Measurements from ENCODE around the gene ALDH1L1. TPM values are rescaled to one million over a fixed set of nuclear protein-coding genes. Genes with fewer than 3 reads are reported as not detected.

The ALDH1L1 gene
- total RNA-seq, 2 donors from 2014 or later: 0.18 to 0.34 TPM

DNA sequence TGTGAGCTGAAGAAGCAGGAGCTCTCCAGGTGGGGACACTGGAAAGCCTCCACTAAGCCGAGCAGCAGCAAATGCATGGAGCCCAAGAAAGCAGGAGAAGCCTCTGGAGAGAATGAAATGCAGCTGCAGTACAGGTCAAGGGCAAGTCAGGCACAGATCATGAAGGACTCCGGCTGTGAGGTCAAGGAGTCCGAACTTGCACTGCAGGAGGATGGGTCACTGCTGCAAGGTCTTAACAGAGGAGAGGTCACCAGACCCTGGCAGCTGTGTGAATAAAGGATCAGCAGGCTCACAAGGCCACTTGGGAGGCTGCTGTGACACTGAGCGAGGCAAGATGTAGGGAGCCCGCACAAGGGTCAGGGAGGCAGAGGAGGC lies 71.7 kb downstream of the ALDH1L1 start:
- H3K9me3 Mint-ChIP-seq: no peaks in the 10 kb centered on the region
- H3K36me3 Mint-ChIP-seq: no peaks in the 10 kb centered on the region
- ATAC-seq: no peak
- H3K27ac Mint-ChIP-seq: no peak overlapping the region
- no peak for DNase-seq (ENCODE audit: low spot score in 2 of 2)

DNA sequence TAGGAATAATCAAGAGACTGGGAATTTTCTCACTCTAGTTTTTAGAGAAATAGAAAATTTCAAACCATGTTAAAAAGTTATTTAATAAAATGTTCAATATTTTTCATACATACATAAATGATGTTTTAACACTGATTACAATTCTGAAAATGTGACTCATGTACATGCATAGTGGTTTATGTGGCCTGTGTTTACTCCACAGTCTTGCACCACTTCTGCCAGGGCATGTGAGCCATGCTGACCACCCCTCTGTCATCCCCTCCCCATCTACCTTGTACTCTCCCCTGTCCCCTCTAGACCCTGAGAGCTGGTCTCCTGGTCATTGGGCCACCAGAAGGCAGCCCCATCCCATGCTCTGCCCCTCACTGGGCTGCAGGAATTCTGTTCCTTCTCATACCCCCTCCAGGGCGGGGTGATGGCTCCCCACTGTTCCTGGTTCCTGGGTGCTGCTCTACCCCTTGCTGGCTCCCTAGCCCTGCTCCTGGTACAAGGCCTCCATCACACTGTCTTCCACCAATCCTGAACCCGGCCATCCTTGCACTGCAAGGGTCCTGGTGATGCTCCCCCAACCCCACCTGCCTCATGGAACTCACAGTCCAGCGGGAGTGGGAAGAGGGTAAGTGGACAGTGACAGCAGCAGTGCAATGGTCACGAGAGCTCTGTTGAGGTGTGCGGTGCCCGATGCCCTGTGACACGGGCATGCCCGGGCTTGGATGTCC lies 72.3 kb downstream of the ALDH1L1 start:
- Mint-ChIP-seq H3K27ac (peak overlapping the region in 1 of 2 donors; percentile 47), H3K36me3 (no peaks in the 10 kb centered on the region), H3K9me3 (no peaks in the 10 kb centered on the region)
- peak in 1 of 2 donors; percentile 47 for ATAC-seq
- DNase-seq (ENCODE audit: low spot score in 2 of 2): peak in 1 of 2 donors; percentile 35

DNA sequence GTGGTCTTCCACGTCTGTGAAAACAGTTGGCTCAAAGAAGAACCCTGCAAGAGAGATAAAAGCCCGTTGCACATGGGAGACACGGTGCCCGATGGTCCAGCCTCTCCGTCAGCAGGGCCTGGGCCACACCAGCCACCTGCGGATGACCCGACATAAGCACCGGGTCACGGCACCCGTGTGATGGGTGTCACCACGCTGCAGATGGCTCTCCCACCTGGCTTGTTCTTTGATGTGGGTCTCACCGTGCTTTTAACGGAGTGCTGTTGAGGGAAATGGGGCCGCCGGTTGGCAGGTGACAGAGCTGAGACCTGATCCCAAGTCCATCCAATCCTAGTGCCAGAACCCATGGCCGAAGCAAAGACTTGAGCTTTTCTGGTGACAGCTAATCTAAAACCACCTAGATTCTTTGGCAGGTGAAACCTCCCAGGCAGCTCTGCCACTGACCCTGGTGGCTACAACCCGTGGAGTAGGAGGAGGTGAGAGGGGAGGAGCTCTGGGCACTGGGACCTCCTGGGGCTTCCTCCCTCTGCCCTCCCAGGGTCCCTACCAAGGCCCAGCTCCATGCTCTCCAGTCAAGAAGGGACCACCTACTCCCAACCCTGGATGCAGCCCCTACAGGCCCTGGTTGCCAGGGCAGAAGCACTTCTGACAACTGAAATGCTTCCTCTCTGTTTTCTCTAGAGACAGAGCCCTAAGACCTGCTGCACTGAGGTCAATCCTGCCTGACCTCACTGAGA lies 73.0 kb downstream of the ALDH1L1 start:
- Mint-ChIP-seq H3K36me3 (no peaks in the 10 kb centered on the region), H3K9me3 (no peaks in the 10 kb centered on the region), H3K27ac (no peak overlapping the region)
- no peak for ATAC-seq
- no peak for DNase-seq (ENCODE audit: low spot score in 2 of 2)

DNA sequence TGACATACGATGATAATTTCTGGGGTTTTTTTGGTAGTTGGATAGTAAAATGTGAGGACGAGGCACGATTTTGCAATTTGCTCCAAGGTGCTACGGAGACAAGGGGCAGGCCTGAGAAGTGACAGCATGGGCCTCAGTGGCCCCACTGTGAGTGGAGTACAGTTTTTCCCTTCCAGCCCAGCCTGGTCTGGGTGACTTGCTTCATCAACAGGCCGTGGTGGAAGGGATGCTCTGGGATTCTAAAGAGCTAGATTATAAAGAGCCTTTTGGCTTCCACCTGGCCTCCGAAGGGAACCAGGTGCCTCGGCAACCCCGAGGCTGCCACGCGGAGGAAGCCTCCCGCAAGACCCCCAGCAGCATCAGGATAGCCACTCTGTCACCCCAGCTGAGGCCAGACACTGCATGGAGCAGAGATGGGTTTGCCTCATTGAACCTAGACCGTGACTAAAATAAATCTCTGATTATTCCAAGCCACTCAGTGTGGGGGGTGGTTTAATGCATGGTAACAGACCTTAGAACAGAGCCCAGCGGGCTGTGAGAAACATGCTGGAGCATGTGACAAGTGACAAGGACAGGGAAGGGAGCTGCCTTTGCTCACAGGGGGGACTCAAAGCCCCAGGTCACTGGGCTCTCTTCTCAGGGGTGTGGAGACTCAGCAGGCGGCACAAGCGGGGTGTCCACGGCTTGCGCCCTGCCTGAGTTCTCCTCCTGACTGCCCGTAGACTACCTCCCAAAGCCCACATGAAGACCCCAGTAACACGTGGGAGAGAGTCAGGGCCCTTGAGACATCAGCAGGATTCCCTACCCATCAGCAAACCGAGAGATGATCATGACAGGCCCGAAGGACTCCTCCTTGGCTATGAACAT lies 73.8 kb downstream of the ALDH1L1 start:
- no peak for ATAC-seq
- no peaks in the 10 kb centered on the region for H3K36me3 Mint-ChIP-seq
- no peak for DNase-seq (ENCODE audit: low spot score in 2 of 2)

DNA sequence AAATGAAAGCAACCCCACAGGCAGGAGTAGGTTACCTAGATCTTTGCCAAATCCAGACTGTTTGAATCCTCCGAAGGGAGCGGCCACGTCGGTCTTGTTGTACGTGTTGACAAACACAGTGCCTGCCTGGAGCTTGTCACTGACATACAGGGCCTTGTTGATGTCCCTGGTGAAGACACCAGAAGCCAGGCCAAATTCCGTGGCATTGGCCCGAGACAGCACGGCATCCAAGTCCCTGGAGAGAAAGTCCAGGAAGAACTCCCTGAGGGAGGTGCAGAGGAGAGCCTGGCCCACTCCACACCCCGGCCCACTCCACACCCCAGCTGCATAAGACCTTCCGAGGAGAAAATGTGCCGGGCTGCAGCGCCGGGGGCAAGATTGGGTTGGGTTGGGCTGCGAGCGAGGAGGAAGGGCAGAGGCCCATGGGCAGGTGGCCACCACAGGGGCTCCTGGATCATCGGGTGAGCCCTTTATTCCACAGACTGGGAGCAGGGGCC lies 74.6 kb downstream of the ALDH1L1 start:
- Mint-ChIP-seq H3K36me3 (no peaks in the 10 kb centered on the region), H3K27ac (no peak overlapping the region), H3K9me3 (no peaks in the 10 kb centered on the region)
- no peak for DNase-seq (ENCODE audit: low spot score in 2 of 2)
- no peak for ATAC-seq

More for the DNA sequence above, 73.8 kb downstream of the ALDH1L1 start:
- Mint-ChIP-seq H3K9me3 (no peaks in the 10 kb centered on the region), H3K27ac (no peak overlapping the region)

DNA sequence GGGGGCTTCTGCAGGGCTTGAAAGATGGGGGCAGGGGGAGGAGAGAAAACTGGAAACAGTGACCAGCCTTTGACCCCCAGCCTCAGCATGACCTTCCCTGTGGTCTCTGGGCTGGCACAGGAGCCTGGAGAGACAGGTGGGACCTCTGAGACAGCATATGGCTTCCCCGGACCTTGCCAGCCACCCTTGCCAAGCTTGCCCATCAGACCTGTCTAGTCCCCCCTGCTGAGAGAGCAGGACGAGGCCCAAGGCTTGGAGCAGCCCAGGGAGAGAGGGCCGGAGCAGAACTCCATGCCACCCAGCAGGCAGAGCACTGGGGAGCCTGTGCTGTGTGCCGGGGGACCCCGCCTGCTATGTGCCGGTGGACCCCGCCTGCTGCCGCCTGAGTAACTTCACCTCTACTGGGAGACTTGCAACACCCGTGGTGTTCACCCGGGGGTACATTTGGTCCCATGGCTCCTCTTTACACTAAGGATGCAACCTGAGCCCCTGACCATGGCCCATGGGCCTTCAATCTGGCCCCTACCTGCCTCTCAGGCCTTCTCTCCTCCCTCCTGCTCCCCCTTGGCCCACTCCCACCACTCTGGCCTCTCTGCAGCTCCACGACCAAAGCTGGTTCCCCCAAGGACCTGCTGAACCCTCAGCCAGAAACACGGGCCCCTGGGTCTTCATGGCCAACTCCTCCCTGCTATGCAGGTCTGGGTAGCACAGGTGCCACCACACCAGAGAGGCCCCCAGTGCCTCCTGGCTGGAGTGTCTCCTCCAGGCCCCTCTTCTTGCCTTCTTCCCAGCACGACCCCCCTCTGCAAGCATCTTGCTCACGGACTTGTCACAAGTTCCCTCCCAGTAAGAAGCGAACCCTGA lies 75.4 kb downstream of the ALDH1L1 start:
- H3K36me3 Mint-ChIP-seq: no peaks in the 10 kb centered on the region
- no peak overlapping the region for H3K27ac Mint-ChIP-seq
- ATAC-seq (no peak), DNase-seq (ENCODE audit: low spot score in 2 of 2) (no peak)
- no peaks in the 10 kb centered on the region for H3K9me3 Mint-ChIP-seq

DNA sequence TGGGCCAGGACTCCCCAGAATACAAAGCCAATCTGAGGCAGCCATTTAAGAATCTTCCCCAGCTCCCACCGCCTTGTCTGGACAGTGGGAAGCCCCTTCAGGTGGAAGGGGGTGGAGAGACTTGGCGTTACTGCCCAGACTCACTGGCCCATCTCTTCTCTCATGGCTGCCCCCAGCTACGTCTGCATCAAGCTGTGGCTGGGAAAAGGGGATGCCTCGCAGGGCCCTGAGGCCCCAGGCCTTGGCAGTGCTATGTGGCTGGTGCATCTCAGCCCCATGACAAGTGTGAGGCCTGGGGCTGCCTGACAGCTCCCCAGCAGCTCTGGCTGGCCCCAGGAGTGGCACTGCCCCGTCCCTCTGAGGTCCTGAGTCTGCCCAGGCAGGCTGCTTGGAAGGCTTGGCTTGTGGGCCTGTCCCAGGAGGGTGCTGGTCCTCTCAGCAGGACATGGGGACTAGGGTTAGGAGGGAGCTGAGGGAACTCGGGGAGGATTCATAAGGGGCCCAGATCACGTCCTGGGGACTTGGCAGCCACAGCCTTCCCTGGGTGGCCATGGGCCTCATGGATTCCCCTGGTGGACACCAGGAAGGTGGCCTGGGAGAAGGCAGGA lies 76.3 kb downstream of the ALDH1L1 start:
- ATAC-seq (no peak), DNase-seq (ENCODE audit: low spot score in 2 of 2) (no peak)
- H3K27ac Mint-ChIP-seq: no peak overlapping the region
- H3K9me3 Mint-ChIP-seq: no peaks in the 10 kb centered on the region
- H3K36me3 Mint-ChIP-seq: no peaks in the 10 kb centered on the region

DNA sequence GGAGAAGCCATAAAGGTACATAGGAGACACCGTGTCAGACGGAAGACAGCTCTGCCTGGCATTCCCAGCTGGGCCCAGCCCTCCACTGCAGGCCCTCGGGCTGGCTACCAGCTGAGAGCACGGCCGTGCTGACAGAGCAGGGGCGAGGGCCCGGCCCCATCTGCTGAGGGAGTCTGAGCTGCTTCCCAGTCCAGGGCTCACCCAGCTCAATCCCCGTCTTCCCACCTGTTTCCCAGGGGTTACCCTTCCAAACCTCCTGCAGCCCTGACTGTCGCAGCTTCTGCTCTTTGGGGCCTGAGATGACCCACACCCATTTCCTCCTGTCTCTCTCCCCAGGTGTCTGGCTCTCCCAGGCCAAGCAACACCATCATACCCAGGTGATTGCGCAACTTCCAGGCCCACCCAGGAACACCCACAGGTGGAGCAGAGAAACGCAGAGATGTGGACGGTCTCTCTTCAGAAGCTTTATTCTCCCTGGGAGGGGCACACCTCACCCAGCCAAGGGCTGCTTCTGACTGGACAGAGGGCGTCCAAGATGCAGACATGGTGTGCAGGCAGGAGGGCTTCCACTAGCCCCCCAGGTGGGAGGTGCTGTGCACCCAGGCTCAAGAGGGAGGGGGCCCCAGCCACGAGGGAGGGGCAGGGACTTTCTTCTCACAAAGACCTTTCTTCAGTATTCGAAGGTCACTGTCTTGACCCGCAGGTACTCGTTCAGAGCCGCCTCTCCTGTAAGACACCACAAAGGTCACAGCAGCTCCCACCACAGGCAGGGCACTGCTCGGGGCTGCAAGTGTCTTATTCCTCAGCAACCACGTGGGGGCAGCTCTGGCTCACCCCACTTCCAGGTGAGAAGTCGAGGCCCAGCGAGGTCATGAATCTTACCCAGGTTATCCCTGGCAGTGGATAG lies 77.0 kb downstream of the ALDH1L1 start:
- no peak overlapping the region for H3K27ac Mint-ChIP-seq
- H3K36me3 Mint-ChIP-seq: no peaks in the 10 kb centered on the region
- ATAC-seq (no peak), DNase-seq (ENCODE audit: low spot score in 2 of 2) (no peak)
- no peaks in the 10 kb centered on the region for H3K9me3 Mint-ChIP-seq

DNA sequence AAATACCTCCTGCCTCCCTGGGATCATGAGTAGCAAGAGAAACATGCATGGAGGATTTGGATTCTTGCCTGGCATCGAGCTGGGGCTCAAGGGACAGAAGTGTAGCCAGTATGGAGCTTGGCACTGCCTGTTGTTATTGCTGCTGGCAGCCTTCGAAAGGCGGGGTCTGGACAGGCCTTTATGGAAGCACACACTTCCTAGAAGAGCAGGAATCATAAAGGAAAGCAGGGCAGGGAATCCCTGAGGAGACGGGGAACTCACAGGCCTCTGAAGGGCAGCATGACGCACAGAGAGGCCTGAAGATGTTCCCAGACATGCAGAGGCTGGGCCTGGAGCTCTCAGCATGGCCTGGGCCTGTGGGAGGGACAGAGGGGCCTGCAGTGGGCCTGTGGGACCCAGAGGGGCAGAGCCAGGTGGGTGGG lies 77.8 kb downstream of the ALDH1L1 start:
- no peak for ATAC-seq
- Mint-ChIP-seq H3K9me3 (peaks cover 0 to 6% of the 10 kb centered on the region in 2 donors), H3K27ac (peak overlapping the region in 1 of 2 donors; percentile 69), H3K36me3 (no peaks in the 10 kb centered on the region)
- DNase-seq (ENCODE audit: low spot score in 2 of 2): no peak

DNA sequence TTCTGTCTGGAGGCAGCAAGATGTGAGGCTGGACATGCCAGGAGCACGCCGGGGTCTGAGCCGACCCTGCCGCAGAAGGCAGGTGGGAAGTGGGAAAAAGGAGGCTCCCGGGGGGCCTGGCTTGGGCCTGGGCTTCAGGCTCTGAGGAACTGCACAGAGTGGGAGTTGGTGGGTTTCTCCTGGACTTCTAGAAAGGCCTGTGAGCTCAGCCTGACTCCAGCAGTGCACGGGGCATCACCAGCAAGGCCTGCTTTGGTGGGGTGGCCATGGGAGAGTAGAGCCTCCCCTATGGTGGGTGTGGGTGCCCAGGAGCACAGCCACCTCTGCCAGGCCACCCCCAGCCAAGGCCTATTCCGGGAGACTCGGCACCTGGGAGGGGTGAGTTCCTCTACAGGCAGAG lies 78.4 kb downstream of the ALDH1L1 start:
- no peaks in the 10 kb centered on the region for H3K36me3 Mint-ChIP-seq
- H3K9me3 Mint-ChIP-seq: peaks cover 0 to 8% of the 10 kb centered on the region in 2 donors
- DNase-seq (ENCODE audit: low spot score in 2 of 2): no peak
- no peak for ATAC-seq
- H3K27ac Mint-ChIP-seq: peak overlapping the region in 1 of 2 donors; percentile 31

DNA sequence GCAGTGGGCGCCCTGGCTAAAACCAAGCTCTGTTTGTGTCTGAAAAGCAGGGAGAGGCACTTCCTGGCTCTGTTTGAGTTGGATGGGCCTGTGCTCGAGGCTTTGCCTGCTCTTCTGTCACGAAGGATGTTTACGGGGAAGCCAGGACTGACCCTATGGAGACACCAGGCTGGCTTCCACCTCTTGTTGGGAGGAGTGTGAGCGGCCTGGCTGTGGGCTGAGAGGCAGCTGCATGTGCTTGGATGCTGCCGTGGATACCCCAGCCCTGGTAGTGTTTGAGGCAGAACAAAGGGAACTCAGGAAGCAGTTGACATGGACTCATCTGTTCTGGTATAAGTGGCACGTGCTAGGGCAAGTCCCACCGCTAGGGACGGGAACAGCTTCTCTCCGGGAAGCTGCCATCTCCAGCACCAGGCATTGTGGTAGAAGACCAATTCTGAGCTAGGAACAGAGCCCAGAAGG lies 78.8 kb downstream of the ALDH1L1 start:
- Mint-ChIP-seq H3K27ac (peak overlapping the region; percentile 31 to 36), H3K9me3 (peaks cover 0 to 8% of the 10 kb centered on the region in 2 donors), H3K36me3 (peaks cover 0 to 3% of the 10 kb centered on the region in 2 donors)
- ATAC-seq (no peak), DNase-seq (ENCODE audit: low spot score in 2 of 2) (no peak)

DNA sequence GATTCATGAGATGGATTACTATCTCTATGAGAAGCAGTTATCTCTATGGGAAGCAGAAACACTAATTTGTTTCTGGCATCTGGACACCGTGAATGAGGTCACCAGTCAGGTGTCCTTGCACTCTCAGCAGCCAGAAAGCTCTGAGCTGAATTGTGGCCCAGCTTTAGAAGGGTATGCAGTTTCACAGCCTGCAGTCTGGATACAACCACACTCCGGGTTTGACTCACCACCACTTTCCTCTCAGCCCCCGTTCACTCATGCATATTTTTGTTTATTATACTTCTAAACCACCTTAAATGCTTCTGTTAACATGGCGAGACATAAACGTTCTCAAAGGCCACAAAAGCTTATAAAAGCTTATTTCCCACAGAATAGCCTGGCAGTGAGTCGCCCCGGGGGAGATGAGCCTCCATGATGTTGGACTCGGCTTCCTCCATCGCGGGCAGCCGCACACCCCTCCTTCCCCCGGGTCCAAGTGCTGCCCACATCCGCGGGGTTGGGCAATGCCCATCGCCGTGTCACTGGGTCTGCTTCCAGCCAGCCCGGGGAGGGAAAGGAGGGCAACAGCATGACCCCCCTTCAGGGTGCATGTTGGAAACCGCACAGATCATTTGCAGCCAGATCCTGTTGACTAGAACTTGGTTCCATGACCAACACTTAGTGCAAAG lies 79.6 kb downstream of the ALDH1L1 start:
- H3K9me3 Mint-ChIP-seq: peaks cover 0 to 9% of the 10 kb centered on the region in 2 donors
- no peak for DNase-seq (ENCODE audit: low spot score in 2 of 2)
- no peak for ATAC-seq
- H3K27ac Mint-ChIP-seq: no peak overlapping the region
- H3K36me3 Mint-ChIP-seq: peaks cover under 1 to 11% of the 10 kb centered on the region in 2 donors

DNA sequence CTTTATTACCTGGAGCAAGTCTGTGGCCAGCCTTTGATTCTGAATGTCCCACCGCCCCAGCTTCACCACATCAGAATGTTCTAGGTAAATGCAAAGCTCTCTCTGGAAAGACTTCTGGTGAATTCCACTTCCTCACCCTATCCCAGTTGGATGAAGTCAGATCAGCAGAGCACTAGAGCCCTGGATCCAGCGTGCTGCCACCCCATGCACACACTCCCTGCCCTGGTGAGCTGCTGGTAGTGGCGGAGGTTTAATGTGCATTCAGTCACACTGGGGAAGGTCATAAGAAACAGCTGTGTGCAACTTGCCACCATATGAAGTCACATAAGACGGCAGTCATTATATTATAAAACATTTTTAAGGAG lies 80.1 kb downstream of the ALDH1L1 start:
- H3K27ac Mint-ChIP-seq: peak overlapping the region in 1 of 2 donors; percentile 44
- peaks cover 3 to 14% of the 10 kb centered on the region in 2 donors for H3K9me3 Mint-ChIP-seq
- DNase-seq (ENCODE audit: low spot score in 2 of 2) (no peak), ATAC-seq (no peak)
- peaks cover 5 to 16% of the 10 kb centered on the region in 2 donors for H3K36me3 Mint-ChIP-seq

DNA sequence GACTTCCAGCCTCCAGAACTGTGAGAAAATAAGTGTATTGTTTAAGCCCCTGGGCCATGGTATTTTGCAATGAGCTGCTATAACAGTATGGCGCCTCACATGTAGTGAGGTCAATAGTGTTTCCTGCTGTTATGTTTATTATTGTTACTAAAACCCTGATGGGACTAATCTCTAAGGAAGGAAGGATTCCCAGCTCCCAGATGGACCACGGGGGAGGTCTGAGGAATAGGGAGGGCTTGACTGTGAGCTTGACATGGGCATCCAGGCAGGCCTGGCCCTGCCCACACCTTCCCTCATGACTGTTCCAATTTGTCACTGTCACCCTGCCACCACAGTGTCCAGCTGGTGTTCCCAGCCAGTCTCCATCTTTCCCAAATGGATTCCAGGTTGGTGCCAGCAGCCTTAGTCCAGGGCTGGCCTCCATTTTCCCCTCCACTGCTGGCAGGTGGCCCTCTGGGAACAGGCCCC lies 82.0 kb downstream of the ALDH1L1 start:
- DNase-seq (ENCODE audit: low spot score in 2 of 2) (no peak), ATAC-seq (no peak)
- H3K36me3 Mint-ChIP-seq: peaks cover 14 to 25% of the 10 kb centered on the region in 2 donors
- H3K9me3 Mint-ChIP-seq: peaks cover 3 to 18% of the 10 kb centered on the region in 2 donors
- H3K27ac Mint-ChIP-seq: no peak overlapping the region
